Astrocyte (in vitro differentiated cells and primary cell): ENCODE results near the gene SMTNL2. TPM values are rescaled to one million over a fixed set of nuclear protein-coding genes. Genes with fewer than 3 reads are reported as not detected.
A peak's percentile ranks its signal among the peaks of the same experiment; 100 is the strongest.

Source experiments
- DNase-seq: peaks from one replicate; pipeline ENCODE4 v3.0.0-alpha.2; 2010; ENCODE audit warnings: low read depth
- FAIRE-seq: peaks from 2 replicates; lab custom pipeline; 2011; peaks lifted over from hg19 to GRCh38; lab: Jason Lieb, UNC
- H2AFZ ChIP-seq: 2 replicates; pipeline ENCODE4 v1.6.0; 2012; ENCODE audit warnings: low read depth, low read length, inconsistent platforms
- H3K27ac ChIP-seq: 2 replicates; pipeline ENCODE4 v1.5.1; 2011; ENCODE audit warnings: low read depth, low read length, inconsistent platforms
- H3K27me3 ChIP-seq: 2 replicates; pipeline ENCODE4 v1.6.0; 2011; ENCODE audit warnings: low read length, inconsistent platforms; ENCODE audit not compliant: insufficient read depth
- H3K36me3 ChIP-seq: 2 replicates; pipeline ENCODE4 v1.5.1; 2011; ENCODE audit warnings: low read length, inconsistent platforms; ENCODE audit not compliant: insufficient read depth
- H3K4me1 ChIP-seq: 2 replicates; pipeline ENCODE4 v1.5.1; 2011; ENCODE audit warnings: low read length, inconsistent platforms; ENCODE audit not compliant: insufficient read depth
- H3K4me2 ChIP-seq: 2 replicates; pipeline ENCODE4 v1.6.0; 2012; ENCODE audit warnings: low read length, inconsistent platforms
- H3K4me3 ChIP-seq: 2 replicates; pipeline ENCODE4 v1.5.1; 2011; ENCODE audit warnings: low read depth, mild to moderate bottlenecking, low read length, inconsistent platforms; ENCODE audit not compliant: insufficient read depth
- H3K79me2 ChIP-seq: 2 replicates; pipeline ENCODE4 v1.6.0; 2012; ENCODE audit warnings: mild to moderate bottlenecking, low read length, inconsistent platforms; ENCODE audit not compliant: insufficient read depth
- H3K9ac ChIP-seq: 2 replicates; pipeline ENCODE4 v1.6.0; 2012; ENCODE audit warnings: mild to moderate bottlenecking, low read length, inconsistent platforms
- H3K9me3 ChIP-seq: 2 replicates; pipeline ENCODE4 v1.5.1; 2012; ENCODE audit warnings: low read depth, mild to moderate bottlenecking, low read length, inconsistent platforms; ENCODE audit not compliant: insufficient read depth
- H4K20me1 ChIP-seq: 2 replicates; pipeline ENCODE4 v1.6.0; 2012; ENCODE audit warnings: low read length, inconsistent platforms; ENCODE audit not compliant: insufficient read depth
- H3K27ac Mint-ChIP-seq: one replicate; pipeline ENCODE4 v1.8.0; 2021; ENCODE audit warnings: mild to moderate bottlenecking, mixed read lengths; ENCODE audit not compliant: unreplicated experiment
- H3K27me3 Mint-ChIP-seq: one replicate; pipeline ENCODE4 v1.8.0; 2021; ENCODE audit warnings: low read depth, mixed read lengths; ENCODE audit not compliant: unreplicated experiment
- H3K36me3 Mint-ChIP-seq: one replicate; pipeline ENCODE4 v1.8.0; 2021; ENCODE audit warnings: low read depth, mixed read lengths; ENCODE audit not compliant: unreplicated experiment
- H3K4me1 Mint-ChIP-seq: one replicate; pipeline ENCODE4 v1.8.0; 2021; ENCODE audit warnings: low read depth, mixed read lengths; ENCODE audit not compliant: unreplicated experiment
- H3K4me3 Mint-ChIP-seq: one replicate; pipeline ENCODE4 v1.8.0; 2021; ENCODE audit warnings: mild to moderate bottlenecking, moderate library complexity, mixed read lengths; ENCODE audit not compliant: unreplicated experiment
- H3K9me3 Mint-ChIP-seq: one replicate; pipeline ENCODE4 v1.8.0; 2021; ENCODE audit warnings: mild to moderate bottlenecking, mixed read lengths; ENCODE audit not compliant: unreplicated experiment
- EZH2 ChIP-seq: IDR thresholded peaks from 2 replicates; pipeline ENCODE4 v1.6.1; 2012; ENCODE audit warnings: mild to moderate bottlenecking, low read length, inconsistent platforms; ENCODE audit not compliant: insufficient read depth
- total RNA-seq: library from RNA; stranded (reverse); gene quantifications from 2 replicates; pipeline ENCODE4 v1.2.1, GENCODE V29; 2021
- TF ChIP-seq, protein P1 (sequence below): IDR thresholded peaks from 2 replicates; pipeline ENCODE4 v1.5.1; 2011; ENCODE audit warnings: low read depth, mild to moderate bottlenecking, inconsistent platforms, low read length, moderate library complexity; ENCODE audit not compliant: insufficient read depth

The SMTNL2 gene
- total RNA-seq, 1 donor from 2014 or later = 0.18 TPM

DNA sequence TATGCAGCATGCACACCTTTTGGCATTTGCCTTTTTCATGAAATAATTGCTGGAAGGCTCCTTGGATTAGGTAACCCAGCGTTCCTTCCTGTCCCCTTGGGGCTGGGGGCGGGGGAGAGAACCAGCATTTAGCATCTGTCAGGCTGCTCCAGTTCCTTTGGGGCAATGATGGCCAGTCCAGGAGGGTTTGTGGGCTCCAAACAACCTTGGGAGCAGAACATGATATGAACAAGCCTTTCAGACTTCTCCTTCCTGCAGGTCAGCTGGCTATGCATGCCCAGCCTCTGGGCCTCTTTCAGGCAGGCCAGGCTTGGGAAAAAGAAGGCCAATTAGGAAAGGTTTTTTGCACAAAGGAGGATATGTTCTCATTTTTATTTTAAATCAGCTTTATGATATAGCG is 1.1 kb upstream of the SMTNL2 start:
- Histone ChIP-seq H2AFZ (no peak overlapping the region), H3K9me3 (no peaks in the 10 kb centered on the region), H4K20me1 (no peaks in the 10 kb centered on the region), H3K36me3 (no peaks in the 10 kb centered on the region), H3K4me2 (no peak overlapping the region), H3K27me3 (peaks cover 43% of the 10 kb centered on the region), H3K4me3 (no peak overlapping the region), H3K4me1 (peaks cover 2% of the 10 kb centered on the region), H3K79me2 (no peaks in the 10 kb centered on the region), H3K27ac (no peak overlapping the region), H3K9ac (no peak overlapping the region)
- no peak for TF ChIP-seq EZH2
- TF ChIP-seq, protein P1, sequence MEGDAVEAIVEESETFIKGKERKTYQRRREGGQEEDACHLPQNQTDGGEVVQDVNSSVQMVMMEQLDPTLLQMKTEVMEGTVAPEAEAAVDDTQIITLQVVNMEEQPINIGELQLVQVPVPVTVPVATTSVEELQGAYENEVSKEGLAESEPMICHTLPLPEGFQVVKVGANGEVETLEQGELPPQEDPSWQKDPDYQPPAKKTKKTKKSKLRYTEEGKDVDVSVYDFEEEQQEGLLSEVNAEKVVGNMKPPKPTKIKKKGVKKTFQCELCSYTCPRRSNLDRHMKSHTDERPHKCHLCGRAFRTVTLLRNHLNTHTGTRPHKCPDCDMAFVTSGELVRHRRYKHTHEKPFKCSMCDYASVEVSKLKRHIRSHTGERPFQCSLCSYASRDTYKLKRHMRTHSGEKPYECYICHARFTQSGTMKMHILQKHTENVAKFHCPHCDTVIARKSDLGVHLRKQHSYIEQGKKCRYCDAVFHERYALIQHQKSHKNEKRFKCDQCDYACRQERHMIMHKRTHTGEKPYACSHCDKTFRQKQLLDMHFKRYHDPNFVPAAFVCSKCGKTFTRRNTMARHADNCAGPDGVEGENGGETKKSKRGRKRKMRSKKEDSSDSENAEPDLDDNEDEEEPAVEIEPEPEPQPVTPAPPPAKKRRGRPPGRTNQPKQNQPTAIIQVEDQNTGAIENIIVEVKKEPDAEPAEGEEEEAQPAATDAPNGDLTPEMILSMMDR = no peak
- FAIRE-seq (no peak), DNase-seq (no peak)
- Mint-ChIP-seq H3K4me1 (peaks cover 1% of the 10 kb centered on the region), H3K36me3 (no peaks in the 10 kb centered on the region), H3K4me3 (no peak overlapping the region), H3K27me3 (peaks cover 62% of the 10 kb centered on the region), H3K27ac (no peak overlapping the region), H3K9me3 (peaks cover 3% of the 10 kb centered on the region)

- H2AFZ ChIP-seq = no peak overlapping the region
- FAIRE-seq (no peak), DNase-seq (no peak)
- peaks cover 3% of the 10 kb centered on the region for H3K9me3 Mint-ChIP-seq
- no peaks in the 10 kb centered on the region for H3K36me3 ChIP-seq
- no peaks in the 10 kb centered on the region for H3K36me3 Mint-ChIP-seq
- peaks cover 2% of the 10 kb centered on the region for H3K4me1 ChIP-seq
- H4K20me1 ChIP-seq = no peaks in the 10 kb centered on the region
- H3K9me3 ChIP-seq = no peaks in the 10 kb centered on the region
- no peaks in the 10 kb centered on the region for H3K79me2 ChIP-seq
- TF ChIP-seq, protein P1 = no peak
- TF ChIP-seq EZH2 = no peak
- H3K27me3 Mint-ChIP-seq = peaks cover 66% of the 10 kb centered on the region
- H3K4me3 ChIP-seq = no peak overlapping the region
- H3K4me1 Mint-ChIP-seq = peaks cover 1% of the 10 kb centered on the region
- H3K27ac Mint-ChIP-seq = no peak overlapping the region
- peak overlapping the region; percentile 77 for H3K4me3 Mint-ChIP-seq
- peak overlapping the region; percentile 48 for H3K4me2 ChIP-seq
- H3K27me3 ChIP-seq = peaks cover 43% of the 10 kb centered on the region
- H3K27ac ChIP-seq = no peak overlapping the region
- no peak overlapping the region for H3K9ac ChIP-seq
These were observed 588 bp upstream of the SMTNL2 start for GRCh38 chr17:4583782-4584100.

DNA sequence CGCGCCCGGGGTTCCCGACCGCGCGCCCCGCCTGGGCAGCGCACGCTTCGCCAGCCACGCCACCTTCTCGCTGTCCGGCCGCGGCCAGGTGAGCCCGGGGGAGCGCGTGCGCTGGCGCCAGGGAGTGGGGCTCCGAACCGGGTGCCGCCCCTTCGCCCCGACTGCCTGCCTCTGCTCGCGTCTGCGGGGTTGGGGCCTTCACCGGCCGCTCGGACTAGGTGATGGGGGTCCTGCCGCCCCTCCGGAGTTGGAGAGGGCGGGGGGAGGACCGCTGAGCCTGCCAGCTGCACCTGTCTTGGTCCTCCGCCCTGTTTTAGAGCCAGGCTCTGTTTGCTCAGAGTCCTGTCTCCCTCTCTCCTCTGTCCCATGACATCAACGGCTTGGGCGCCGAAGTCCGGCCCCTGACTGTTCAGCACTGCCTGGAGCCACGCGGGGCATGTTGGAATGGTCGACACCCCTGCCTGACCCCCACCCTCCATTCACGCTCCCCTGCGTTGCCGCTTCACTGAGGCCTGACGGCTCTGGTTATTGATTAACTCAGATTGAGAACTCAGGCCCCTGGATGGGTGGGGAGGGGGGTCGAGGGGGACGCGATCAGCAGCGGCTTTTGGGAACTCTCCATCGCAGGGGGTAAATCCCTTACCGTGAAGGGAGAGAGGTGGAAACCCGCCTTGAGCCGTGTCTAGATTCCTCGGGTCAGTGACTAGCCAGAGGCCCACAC is 748 bp downstream of the SMTNL2 start:
- H3K27me3 ChIP-seq = peaks cover 43% of the 10 kb centered on the region
- Mint-ChIP-seq H3K4me1 (peaks cover 1% of the 10 kb centered on the region), H3K4me3 (no peak overlapping the region), H3K9me3 (peaks cover 3% of the 10 kb centered on the region), H3K27ac (peak overlapping the region; percentile 62), H3K36me3 (no peaks in the 10 kb centered on the region), H3K27me3 (peaks cover 70% of the 10 kb centered on the region)
- no peaks in the 10 kb centered on the region for H4K20me1 ChIP-seq
- no peaks in the 10 kb centered on the region for H3K36me3 ChIP-seq
- no peaks in the 10 kb centered on the region for H3K9me3 ChIP-seq
- no peak overlapping the region for H3K9ac ChIP-seq
- no peaks in the 10 kb centered on the region for H3K79me2 ChIP-seq
- FAIRE-seq (no peak), DNase-seq (no peak)
- no peak overlapping the region for H2AFZ ChIP-seq
- peak overlapping the region; percentile 48 for H3K4me2 ChIP-seq
- peaks cover 2% of the 10 kb centered on the region for H3K4me1 ChIP-seq
- H3K27ac ChIP-seq = no peak overlapping the region
- no peak overlapping the region for H3K4me3 ChIP-seq
- TF ChIP-seq, protein P1 = no peak
- peak; percentile 33 for TF ChIP-seq EZH2
